Glomerular visceral epithelial cell (primary cell): ENCODE data around the gene DNAJC28.
"Not testable (repeated sequence)": the region's sequence is repeated elsewhere in the genome, so short reads cannot be mapped to it uniquely, and the experiment has no call there.

Experiments
- DNase-seq: peaks from one replicate; pipeline ENCODE4 v3.0.0-alpha.2; 2016; ENCODE audit errors: extremely low spot score

The DNAJC28 gene, protein sequence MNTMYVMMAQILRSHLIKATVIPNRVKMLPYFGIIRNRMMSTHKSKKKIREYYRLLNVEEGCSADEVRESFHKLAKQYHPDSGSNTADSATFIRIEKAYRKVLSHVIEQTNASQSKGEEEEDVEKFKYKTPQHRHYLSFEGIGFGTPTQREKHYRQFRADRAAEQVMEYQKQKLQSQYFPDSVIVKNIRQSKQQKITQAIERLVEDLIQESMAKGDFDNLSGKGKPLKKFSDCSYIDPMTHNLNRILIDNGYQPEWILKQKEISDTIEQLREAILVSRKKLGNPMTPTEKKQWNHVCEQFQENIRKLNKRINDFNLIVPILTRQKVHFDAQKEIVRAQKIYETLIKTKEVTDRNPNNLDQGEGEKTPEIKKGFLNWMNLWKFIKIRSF

GRCh38 chr21:33491373-33492102, at the start of gene DNAJC28:
Gene DNAJC28, minus strand, starts transcription at chr21:33491716. Its CDS starts 2,323 bp downstream, at chr21:33489393.
- peak; percentile 95 for DNase-seq

- DNase-seq, result peak; percentile 28
Measured at GRCh38 chr21:33541105-33541711, 49.7 kb upstream of the DNAJC28 start.

GRCh38 chr21:33540711-33541104, 49.2 kb upstream of the DNAJC28 start:
- DNase-seq, result no peak

DNA sequence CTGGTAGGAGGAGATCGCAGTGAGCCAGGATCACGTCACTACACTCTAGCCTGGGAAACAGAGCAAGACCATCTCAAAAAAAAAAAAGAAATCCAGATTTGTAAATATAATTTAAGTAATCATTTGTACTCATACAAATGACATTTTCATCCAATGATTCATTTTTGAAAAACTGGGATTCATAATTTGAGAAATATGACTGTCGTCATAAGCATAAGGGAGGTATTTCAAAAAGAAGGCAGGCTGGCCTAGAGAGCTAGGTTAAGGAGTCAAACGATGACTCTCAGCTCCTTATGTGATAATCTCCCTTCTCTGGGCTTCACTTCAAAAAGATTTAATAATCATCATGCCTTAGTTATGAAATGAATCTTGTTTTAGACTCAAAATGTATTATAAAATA, 48.1 kb upstream of the DNAJC28 start:
- no peak for DNase-seq

DNA sequence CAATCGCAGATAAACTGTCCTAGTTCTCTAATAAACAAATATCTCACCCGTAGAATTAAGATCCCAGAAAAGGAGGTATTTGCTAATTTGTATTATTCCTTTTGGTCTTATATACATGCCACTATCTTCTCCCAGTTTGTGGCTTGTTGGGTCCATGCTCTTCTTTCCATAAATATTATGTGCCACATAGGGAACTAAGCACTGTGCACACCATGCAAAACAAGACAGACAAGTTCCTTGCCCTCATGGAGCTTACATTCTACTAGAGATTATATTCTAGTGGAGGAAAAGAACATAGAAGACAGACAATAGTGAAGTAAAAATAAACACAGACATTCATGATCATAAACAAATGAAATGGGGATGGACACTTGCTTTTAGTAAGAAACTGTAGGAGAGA, 45.7 kb upstream of the DNAJC28 start:
- DNase-seq, result no peak

DNA sequence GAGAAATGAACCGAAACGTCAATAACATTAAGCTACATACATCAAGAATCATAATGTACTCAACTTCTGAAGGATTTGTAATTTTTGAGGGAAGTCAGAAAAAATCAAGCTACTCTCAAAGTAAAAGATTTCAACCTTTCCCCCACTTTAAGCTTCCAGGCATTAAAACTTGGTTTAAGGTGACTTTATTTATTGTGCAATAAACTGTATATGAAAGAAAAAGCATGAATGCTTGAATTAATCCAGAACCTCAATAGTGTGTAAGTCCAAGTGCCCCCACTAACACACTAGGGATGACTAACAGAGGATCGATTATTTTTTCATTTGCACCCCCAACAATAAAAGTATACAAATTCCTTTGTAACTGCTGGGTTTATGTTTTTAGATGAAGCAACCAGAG, 39.5 kb upstream of the DNAJC28 start:
- DNase-seq, result no peak

DNA sequence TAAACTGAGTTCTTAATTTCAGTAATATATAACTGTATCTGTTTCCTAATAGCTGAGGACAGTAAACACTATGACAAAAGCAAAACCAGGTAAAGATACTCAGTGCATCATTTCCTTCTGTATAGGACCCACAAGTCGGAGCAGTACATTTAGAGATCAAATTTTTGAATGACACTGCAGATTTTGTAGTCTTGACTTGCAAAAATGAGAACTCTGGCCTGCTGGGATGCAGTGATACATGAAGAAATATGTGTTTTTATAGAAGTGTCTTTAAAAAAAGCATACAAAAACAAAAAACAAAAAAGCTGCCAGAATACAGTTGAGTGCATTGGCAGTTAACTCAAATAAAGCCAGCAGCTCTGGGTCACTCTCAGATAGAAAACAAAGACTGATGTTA, 31.4 kb upstream of the DNAJC28 start:
- DNase-seq, result no peak

- no peak for DNase-seq
Measured at GRCh38 chr21:33522297-33522952, 30.9 kb upstream of the DNAJC28 start.

DNA sequence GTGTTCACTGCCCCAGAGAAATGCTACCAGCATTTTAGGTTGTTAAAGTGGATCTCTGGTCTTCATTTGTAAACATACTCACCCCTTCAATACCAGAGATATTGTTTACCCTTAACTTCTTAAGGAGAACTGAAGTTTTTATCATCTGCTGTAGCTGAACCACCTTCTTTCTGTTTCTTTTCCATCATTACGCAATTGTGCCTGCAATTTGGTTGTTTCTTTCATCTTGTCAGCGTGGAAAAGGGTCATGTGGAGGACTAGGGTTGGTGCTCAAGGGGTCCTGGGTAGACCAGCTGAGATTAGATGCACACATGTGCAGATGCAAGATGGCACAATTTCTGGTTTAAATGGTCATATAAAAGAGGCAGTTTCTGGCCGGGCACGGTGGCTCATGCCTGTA, 27.4 kb upstream of the DNAJC28 start:
- DNase-seq, result no peak

DNA sequence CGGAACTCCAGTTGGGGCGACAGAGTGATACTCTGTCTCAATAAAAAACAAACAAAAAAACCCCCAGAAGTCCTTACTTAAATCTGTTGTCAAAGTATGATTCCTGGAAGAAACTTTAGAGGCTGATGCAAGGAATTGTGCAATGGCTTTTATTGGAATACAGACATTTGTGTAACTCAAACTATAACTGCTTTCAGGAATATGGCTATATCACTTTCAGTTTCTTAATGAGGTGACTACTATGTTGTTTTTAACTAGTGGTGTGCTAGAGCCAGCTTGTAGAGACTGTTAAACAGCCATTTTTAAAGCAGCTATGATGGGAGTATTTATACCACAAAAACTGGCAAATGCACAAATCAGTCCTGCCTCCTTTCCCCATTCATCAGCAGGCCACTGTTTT, 22.7 kb upstream of the DNAJC28 start:
- DNase-seq, result no peak

DNA sequence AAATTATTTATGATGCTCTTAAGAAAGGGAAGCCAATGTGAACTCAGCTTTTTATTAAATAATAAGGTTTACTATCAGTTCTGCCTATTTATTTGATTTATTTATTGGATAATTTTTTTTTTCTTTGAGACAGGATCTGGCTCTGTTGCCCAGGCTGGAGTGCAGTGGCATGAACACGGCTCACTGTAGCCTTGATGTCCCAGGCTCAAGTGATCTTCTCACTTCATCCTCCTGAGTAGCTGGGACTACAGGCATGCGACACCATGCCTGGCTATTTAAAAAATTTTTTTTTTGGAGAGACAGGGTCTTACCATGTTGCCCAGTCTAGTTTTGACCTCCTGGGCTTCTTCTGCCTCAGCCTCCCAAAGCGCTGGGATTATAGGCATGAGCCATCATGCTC, 21.0 kb upstream of the DNAJC28 start:
- DNase-seq, result no peak

- DNase-seq, result no peak
Measured at GRCh38 chr21:33511639-33512038, 20.1 kb upstream of the DNAJC28 start.

DNA sequence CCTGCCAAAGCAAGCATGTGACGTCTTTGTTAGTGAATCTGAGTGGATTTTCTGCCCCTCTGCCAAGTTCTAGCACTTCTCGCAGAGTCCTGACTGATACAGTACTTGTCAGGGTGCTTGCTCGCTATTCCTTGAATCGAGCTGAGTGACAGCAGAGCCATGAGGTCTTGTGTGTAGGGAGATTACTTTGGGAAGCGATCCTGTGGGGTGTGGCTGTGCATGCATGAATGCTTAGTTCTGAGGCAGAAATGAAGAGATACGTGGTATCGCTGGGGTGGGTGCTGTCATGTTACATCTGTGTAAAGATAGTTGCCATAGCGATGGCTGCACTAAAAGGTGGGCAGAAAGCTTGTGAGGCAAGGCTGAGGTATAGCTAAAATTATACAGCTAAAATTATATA, 19.3 kb upstream of the DNAJC28 start:
- DNase-seq, result no peak

GRCh38 chr21:33507003-33507402, 15.5 kb upstream of the DNAJC28 start:
- not testable (repeated sequence) for DNase-seq

GRCh38 chr21:33505833-33506232, 14.3 kb upstream of the DNAJC28 start:
- no peak for DNase-seq

DNA sequence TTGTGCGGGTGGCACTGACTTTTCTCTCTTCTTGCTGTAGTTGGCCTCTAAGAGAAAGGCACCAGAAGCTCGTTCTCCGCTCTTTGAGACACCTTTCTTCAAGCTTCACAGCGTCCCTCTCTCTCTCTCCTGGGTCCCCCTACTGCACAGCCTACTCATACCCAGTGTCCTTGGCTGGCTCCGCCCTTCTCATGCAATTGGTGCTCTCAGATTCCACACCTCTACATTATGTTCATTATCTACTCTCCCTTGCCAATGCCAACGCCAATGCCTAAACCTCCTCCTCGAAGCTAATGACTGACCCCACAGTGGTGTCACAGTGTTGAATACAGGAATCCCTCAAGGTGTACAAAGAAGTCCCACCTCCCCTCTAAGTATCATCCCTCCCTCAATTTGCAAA, 4.8 kb upstream of the DNAJC28 start:
- no peak for DNase-seq

- DNase-seq, result no peak
Measured at GRCh38 chr21:33495743-33496142, 4.2 kb upstream of the DNAJC28 start.

DNA sequence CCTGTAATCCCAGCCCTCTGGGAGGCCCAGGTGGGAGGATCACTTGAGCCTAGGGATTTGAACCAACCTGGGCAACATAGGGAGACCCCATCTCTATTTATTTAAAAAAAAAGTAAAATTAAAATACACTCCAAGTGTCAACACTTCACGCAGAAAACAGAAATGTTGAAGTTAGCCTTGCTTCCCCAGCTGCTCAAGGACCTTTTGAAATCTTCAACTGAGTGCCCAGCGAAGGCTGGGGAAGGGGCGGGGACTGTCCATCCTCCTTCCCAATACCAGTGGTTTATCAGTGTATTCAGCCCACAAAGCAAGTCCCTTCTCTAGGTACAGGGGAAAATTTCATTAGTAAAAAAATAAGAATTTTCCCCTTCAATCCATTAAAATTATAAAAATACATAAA, 2.2 kb upstream of the DNAJC28 start:
- no peak for DNase-seq

DNA sequence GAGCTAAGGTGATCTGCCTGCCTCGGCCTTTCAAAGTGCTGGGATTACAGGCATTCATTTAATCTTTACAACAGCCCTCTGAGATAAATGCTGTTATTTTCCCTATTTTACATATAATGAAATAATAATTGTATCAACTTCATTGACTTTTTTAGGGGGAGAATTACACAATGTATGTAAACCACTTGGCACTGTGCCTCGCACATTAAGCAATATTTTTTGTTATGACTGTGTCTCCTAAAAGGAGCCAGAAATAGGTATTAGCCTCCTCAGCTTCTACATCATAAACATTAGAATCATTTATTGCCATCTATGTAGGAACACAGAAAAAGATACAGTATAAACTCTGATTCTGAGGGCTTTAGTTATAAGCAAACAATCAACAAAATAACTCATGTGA, 1.1 kb upstream of the DNAJC28 start:
- no peak for DNase-seq

- DNase-seq, result no peak
Measured at GRCh38 chr21:33490991-33491372, 534 bp downstream of the DNAJC28 start.

GRCh38 chr21:33488936-33489335, 2.6 kb downstream of the DNAJC28 start:
- DNase-seq, result no peak

DNA sequence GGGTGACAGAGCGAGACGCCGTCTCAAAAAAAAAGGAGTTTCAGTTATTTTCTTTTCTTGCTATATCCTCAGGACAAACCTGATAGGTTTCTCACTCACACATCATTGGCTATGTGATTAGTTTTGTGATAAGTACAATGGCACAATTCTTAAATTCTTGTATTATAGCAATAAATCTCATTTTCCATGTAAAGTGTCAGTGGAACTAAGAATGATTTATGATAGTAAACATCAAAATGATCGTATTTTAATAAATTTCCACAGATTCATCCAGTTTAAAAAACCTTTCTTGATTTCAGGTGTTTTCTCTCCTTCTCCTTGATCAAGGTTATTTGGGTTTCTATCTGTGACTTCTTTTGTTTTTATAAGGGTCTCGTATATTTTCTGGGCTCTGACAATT, 3.5 kb downstream of the DNAJC28 start:
- no peak for DNase-seq
